Measurements from ENCODE around the gene A3GALT2.
A peak's percentile ranks its signal among the peaks of the same experiment; 100 is the strongest.

A3GALT2 gene

GRCh38 chr1:33336580-33336979, 15.7 kb upstream of the A3GALT2 start:
- TF ChIP-seq, protein P1, sequence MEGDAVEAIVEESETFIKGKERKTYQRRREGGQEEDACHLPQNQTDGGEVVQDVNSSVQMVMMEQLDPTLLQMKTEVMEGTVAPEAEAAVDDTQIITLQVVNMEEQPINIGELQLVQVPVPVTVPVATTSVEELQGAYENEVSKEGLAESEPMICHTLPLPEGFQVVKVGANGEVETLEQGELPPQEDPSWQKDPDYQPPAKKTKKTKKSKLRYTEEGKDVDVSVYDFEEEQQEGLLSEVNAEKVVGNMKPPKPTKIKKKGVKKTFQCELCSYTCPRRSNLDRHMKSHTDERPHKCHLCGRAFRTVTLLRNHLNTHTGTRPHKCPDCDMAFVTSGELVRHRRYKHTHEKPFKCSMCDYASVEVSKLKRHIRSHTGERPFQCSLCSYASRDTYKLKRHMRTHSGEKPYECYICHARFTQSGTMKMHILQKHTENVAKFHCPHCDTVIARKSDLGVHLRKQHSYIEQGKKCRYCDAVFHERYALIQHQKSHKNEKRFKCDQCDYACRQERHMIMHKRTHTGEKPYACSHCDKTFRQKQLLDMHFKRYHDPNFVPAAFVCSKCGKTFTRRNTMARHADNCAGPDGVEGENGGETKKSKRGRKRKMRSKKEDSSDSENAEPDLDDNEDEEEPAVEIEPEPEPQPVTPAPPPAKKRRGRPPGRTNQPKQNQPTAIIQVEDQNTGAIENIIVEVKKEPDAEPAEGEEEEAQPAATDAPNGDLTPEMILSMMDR (IDR thresholded peaks at IDR 0.05; ENCODE audit: low read depth, low read length), result no peak
- DNase-seq (ENCODE audit: low read depth in 2 of 2), result no peak
- no peak overlapping the region for H3K4me3 ChIP-seq (replicated peaks in 1 of 2; ENCODE audit: low read depth in 2 of 2, low read length in 2 of 2)

GRCh38 chr1:33335020-33335419, 14.1 kb upstream of the A3GALT2 start:
- no peak overlapping the region for H3K4me3 ChIP-seq (replicated peaks in 1 of 2; ENCODE audit: low read depth in 2 of 2, low read length in 2 of 2)
- TF ChIP-seq, protein P1 (IDR thresholded peaks at IDR 0.05; ENCODE audit: low read depth, low read length), result no peak
- DNase-seq (ENCODE audit: low read depth in 2 of 2), result no peak

DNA sequence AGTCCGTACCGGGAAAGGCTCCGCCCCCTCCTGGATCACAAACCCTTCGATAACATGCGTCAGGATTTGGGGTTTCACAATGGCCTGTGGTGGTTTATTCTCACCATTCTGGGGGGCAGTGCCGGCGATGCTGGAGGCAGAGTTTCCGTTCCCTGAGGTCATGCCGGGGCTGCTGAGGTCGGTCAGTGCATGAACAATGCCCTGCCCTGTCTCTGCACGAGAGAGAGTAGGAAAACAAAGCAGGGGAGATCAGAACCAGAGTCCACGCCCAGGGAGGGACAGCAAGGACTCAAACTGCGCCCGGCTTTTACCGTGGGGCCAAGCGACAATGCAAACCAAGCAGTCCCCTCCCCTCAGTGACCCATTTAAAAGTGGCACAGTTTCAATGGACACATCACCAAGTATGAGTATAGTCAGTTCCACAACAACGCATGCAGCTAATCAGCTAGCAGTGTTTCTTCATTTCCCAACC, 13.2 kb upstream of the A3GALT2 start:
- H3K4me3 ChIP-seq (replicated peaks in 1 of 2; ENCODE audit: low read depth in 2 of 2, low read length in 2 of 2), result peak overlapping the region in 1 of 2 donors; percentile 12
- peak; percentile 80 to 93 for DNase-seq (ENCODE audit: low read depth in 2 of 2)
- TF ChIP-seq, protein P1 (IDR thresholded peaks at IDR 0.05; ENCODE audit: low read depth, low read length), result no peak

- TF ChIP-seq, protein P1 (IDR thresholded peaks at IDR 0.05; ENCODE audit: low read depth, low read length), result no peak
- no peak overlapping the region for H3K4me3 ChIP-seq (replicated peaks in 1 of 2; ENCODE audit: low read depth in 2 of 2, low read length in 2 of 2)
These were observed 12.0 kb upstream of the A3GALT2 start for GRCh38 chr1:33332881-33333280.

DNA sequence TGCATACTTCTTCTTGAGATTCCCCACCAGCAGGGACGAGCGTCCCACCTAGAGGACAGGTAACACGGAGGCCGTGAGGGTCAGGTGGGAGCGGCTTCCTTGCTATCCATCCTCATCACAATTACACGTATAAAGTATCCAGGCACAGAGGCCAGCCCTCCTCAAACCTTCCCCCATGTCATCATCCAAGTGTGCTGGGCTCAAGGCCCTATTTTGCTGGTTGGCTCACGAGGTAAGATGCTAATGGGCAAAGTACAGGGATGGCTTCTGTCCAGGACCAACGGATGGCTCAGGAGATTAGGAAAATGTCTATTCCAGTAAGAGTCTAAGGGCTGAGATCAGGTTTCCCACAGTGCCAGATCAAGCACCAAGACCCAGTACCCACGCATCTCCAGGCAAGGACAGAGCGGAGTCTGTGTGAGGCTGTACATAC, 11.5 kb upstream of the A3GALT2 start:
- TF ChIP-seq, protein P1 (IDR thresholded peaks at IDR 0.05; ENCODE audit: low read depth, low read length), result no peak
- H3K4me3 ChIP-seq (replicated peaks in 1 of 2; ENCODE audit: low read depth in 2 of 2, low read length in 2 of 2), result no peak overlapping the region
- peak in 1 of 2 donors; percentile 80 for DNase-seq (ENCODE audit: low read depth in 2 of 2)

More at GRCh38 chr1:33332881-33333280, 12.0 kb upstream of the A3GALT2 start:
- DNase-seq (ENCODE audit: low read depth in 2 of 2), result no peak

GRCh38 chr1:33331444-33332356, 10.8 kb upstream of the A3GALT2 start:
- H3K4me3 ChIP-seq (replicated peaks in 1 of 2; ENCODE audit: low read depth in 2 of 2, low read length in 2 of 2), result no peak overlapping the region
- DNase-seq (ENCODE audit: low read depth in 2 of 2), result no peak
- TF ChIP-seq, protein P1 (IDR thresholded peaks at IDR 0.05; ENCODE audit: low read depth, low read length), result no peak
